ENCODE results near the gene PLA2G2D. TPM values are rescaled to one million over a fixed set of nuclear protein-coding genes. Genes with fewer than 3 reads are reported as not detected.

Gene PLA2G2D
- total and polyA plus RNA-seq, 2 of the 13 experiments (the other 11 are each of a cell fraction or from before 2014, with no cell fraction given): not detected

DNA sequence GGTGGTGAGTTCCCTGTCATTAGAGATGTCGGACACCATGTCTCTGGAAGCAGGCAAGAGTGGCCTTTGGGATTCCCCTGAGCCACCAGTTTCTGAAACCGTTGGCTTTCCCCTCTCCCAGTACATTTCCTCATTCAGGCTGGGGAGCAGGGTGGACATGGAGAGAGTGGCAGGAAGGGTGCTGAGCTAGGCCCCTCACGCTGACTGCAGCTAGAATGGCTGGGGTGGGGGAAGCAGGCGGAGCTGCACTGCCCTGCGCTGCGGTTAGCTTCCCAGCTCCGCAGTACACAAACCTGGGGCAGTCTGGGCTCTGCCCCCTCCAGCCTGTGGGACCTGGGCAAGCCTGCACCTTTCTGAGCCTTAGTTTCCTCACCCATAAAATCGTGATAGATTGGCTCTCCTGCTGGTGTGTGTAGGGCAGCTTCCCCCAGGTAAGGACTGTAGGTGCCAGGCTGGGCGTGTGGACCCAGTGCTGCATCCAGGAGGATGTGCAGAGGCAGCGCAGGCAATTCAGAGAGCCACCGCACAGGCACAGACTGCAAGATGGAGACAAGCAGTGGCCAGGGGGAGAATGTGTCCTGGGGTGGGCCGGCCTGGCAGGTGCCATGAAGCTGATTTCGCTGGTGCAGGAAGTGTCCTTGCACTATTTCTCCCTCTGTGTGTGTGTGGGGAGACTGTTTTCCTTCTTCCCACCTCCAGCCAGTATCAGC is 22.8 kb upstream of the PLA2G2D start (continued):
- TF ChIP-seq, protein P1, sequence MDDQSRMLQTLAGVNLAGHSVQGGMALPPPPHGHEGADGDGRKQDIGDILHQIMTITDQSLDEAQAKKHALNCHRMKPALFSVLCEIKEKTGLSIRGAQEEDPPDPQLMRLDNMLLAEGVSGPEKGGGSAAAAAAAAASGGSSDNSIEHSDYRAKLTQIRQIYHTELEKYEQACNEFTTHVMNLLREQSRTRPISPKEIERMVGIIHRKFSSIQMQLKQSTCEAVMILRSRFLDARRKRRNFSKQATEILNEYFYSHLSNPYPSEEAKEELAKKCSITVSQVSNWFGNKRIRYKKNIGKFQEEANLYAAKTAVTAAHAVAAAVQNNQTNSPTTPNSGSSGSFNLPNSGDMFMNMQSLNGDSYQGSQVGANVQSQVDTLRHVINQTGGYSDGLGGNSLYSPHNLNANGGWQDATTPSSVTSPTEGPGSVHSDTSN (CRISPR knock-in tag; IDR thresholded peaks at IDR 0.05; ENCODE audit: borderline replicate concordance): no peak

DNA sequence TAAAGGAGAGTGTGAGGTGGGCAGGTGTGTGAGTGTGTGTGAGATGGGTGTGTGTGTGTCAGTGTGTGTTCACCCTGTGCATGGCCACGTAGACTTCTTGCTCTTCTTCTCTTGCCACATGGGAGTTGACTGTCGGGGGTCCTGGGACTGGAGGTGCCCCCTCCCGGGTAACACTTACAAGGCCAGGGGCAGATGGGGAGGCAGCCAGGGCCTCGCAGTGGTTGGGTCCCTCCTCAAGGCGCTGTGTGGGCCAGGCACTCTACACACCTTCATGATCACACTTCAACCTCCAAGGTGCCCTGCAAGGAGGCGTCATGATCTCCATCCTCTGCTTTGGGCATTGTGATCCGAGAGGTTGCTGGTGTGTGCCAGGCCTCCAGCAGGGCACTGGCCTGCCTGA is 22.1 kb upstream of the PLA2G2D start:
- no peak for ATAC-seq
- in situ Hi-C loops (cut with HindIII; ENCODE audit: extremely low pct_ligation_motif_present, low pct_unique_long_range_greater_than_20kb): no loop called here
- Histone ChIP-seq H3K27me3 (ENCODE audit: control insufficient read depth in 1 of 2, insufficient read depth in 2 of 2, low read length in 2 of 2) (peaks cover 2 to 21% of the 10 kb centered on the region in 2 experiments; a peak in 3 of 5 replicates), H3K4me2 (ENCODE audit: low read depth, low read length) (no peak overlapping the region), H4K20me1 (ENCODE audit: insufficient read depth, low read length) (no peaks in the 10 kb centered on the region), H2AFZ (ENCODE audit: low read length) (no peak overlapping the region), H3K9ac (ENCODE audit: insufficient read depth, low read depth, low read length) (no peak overlapping the region), H3K27ac (ENCODE audit: extremely low read length, insufficient read depth, low read length) (no peak overlapping the region), H3K79me2 (ENCODE audit: insufficient read depth, low read length) (no peaks in the 10 kb centered on the region), H3K36me3 (replicated peaks in 1 of 2; ENCODE audit: control insufficient read depth in 1 of 2, insufficient read depth in 2 of 2, low read length in 2 of 2) (no peaks in the 10 kb centered on the region), H3K4me1 (ENCODE audit: insufficient read depth, low read length) (peaks cover 13% of the 10 kb centered on the region), H3K4me3 (replicated peaks in 1 of 3; ENCODE audit: insufficient read depth in 1 of 3, low read depth in 2 of 3, low read length in 3 of 3) (no peak overlapping the region), H3K9me3 (ENCODE audit: low read length) (no peaks in the 10 kb centered on the region)
- no peak for FAIRE-seq
- ChIA-PET POLR2A (no interaction called here), CTCF (ENCODE audit: low intra/inter-chr PET ratio, low total read pairs) (no interaction called here)
- 0 out of 2 replicates have a peak, but pooled peaks have one; percentile 30 for TF ChIP-seq IKZF1 (IDR thresholded peaks at IDR 0.05)
- TF ChIP-seq, protein P2, sequence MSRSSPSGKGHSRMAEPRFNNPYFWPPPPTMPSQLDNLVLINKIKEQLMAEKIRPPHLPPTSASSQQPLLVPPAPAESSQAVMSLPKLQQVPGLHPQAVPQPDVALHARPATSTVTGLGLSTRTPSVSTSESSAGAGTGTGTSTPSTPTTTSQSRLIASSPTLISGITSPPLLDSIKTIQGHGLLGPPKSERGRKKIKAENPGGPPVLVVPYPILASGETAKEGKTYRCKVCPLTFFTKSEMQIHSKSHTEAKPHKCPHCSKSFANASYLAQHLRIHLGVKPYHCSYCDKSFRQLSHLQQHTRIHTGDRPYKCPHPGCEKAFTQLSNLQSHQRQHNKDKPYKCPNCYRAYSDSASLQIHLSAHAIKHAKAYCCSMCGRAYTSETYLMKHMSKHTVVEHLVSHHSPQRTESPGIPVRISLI (CRISPR knock-in tag; IDR thresholded peaks at IDR 0.05; ENCODE audit: borderline replicate concordance): no peak
- WGBS (ENCODE audit: low lambda C conversion rate): 14% methylated on average over 3 of the region's 7 CpGs
- no peak for DNase-seq (ENCODE audit: low spot score)
- no TSS peak for BruUV-seq (replicated peaks)
- intact Hi-C loops (cut with micrococcal nuclease; ENCODE audit: unreplicated experiment): no loop called here
